IPS DF 4.7 (cell line): ENCODE results near the gene HCN1.

ENCODE experiments used
- DNase-seq: peaks from one replicate; pipeline ENCODE4 v3.0.0-alpha.2; 2013; ENCODE audit warnings: low spot score; ENCODE audit errors: extremely low read depth

HCN1 gene

GRCh38 chr5:45295231-45295630 is 400.9 kb downstream of the HCN1 start:
- no peak for DNase-seq

- no peak for DNase-seq
Observed at GRCh38 chr5:45288746-45289145, 407.4 kb downstream of the HCN1 start.

- DNase-seq = no peak
Observed at GRCh38 chr5:45284436-45284835, 411.7 kb downstream of the HCN1 start.

GRCh38 chr5:45281081-45281480 is 415.1 kb downstream of the HCN1 start:
- no peak for DNase-seq

- peak; percentile 76 for DNase-seq
Observed at GRCh38 chr5:45279109-45279508, 417.1 kb downstream of the HCN1 start.

GRCh38 chr5:45277860-45278259 is 418.3 kb downstream of the HCN1 start:
- DNase-seq = no peak

GRCh38 chr5:45274241-45274640 is 421.9 kb downstream of the HCN1 start:
- DNase-seq = no peak

GRCh38 chr5:45271626-45272025 is 424.6 kb downstream of the HCN1 start:
- DNase-seq = no peak

GRCh38 chr5:45264447-45264846 is 431.7 kb downstream of the HCN1 start:
- no peak for DNase-seq

- no peak for DNase-seq
Observed at GRCh38 chr5:45262061-45262590, 434.1 kb downstream of the HCN1 start.

- no peak for DNase-seq
Observed at GRCh38 chr5:45261125-45261524, 435.1 kb downstream of the HCN1 start.

- no peak for DNase-seq
Observed at GRCh38 chr5:45260292-45260691, 435.9 kb downstream of the HCN1 start.

GRCh38 chr5:45252978-45253377 is 443.2 kb downstream of the HCN1 start:
- no peak for DNase-seq

GRCh38 chr5:45252541-45252940 is 443.6 kb downstream of the HCN1 start:
- no peak for DNase-seq

- no peak for DNase-seq
Observed at GRCh38 chr5:45225571-45226031, 470.6 kb downstream of the HCN1 start.

- DNase-seq = peak; percentile 97
Observed at GRCh38 chr5:45205403-45205961, 490.7 kb downstream of the HCN1 start.
